Stimulated activated effector memory CD8-positive, alpha-beta T cell treated with anti-CD3 and anti-CD28 coated beads, Interleukin-12 subunit alpha, Interleukin-12 subunit beta, amount 100 ng/mL, for 72 hours (primary cell): Measurements from ENCODE around the gene RBPJL.

ENCODE experiments used
- ATAC-seq: fragments of 150-1000 bp; cut with Tn5 transposase; 2 replicates; pipeline ENCODE4 v1.10.0; 2021
- DNase-seq, 2 donors: peaks; one replicate each; pipeline ENCODE4 v3.0.0; 2021 to 2022; ENCODE audit warnings: low spot score in 2 of 2
- H3K27ac Mint-ChIP-seq: one replicate; pipeline ENCODE4 v1.8.0; 2022; ENCODE audit warnings: mild to moderate bottlenecking, mixed read lengths
- H3K36me3 Mint-ChIP-seq: one replicate; pipeline ENCODE4 v1.8.0; 2022; ENCODE audit warnings: mild to moderate bottlenecking, mixed read lengths
- H3K4me1 Mint-ChIP-seq: one replicate; pipeline ENCODE4 v1.8.0; 2022; ENCODE audit warnings: mixed read lengths
- H3K4me3 Mint-ChIP-seq: one replicate; pipeline ENCODE4 v1.8.0; 2022; ENCODE audit warnings: mild to moderate bottlenecking, mixed read lengths
- H3K9me3 Mint-ChIP-seq: one replicate; pipeline ENCODE4 v1.8.0; 2022; ENCODE audit warnings: mixed read lengths

The RBPJL gene

GRCh38 chr20:45320948-45321595 is 14.4 kb downstream of the RBPJL start:
- ATAC-seq = peak; percentile 74
- H3K36me3 Mint-ChIP-seq = peaks cover 13% of the 10 kb centered on the region
- peak overlapping the region; percentile 43 for H3K27ac Mint-ChIP-seq
- H3K4me1 Mint-ChIP-seq = peaks cover 28% of the 10 kb centered on the region
- no peak overlapping the region for H3K4me3 Mint-ChIP-seq
- no peaks in the 10 kb centered on the region for H3K9me3 Mint-ChIP-seq
- no peak for DNase-seq

- H3K9me3 Mint-ChIP-seq = no peaks in the 10 kb centered on the region
- no peak for DNase-seq
Observed at GRCh38 chr20:45322952-45323383, 16.3 kb downstream of the RBPJL start.

GRCh38 chr20:45323731-45324130 is 17.1 kb downstream of the RBPJL start:
- Mint-ChIP-seq H3K9me3 (no peaks in the 10 kb centered on the region), H3K4me3 (no peak overlapping the region), H3K36me3 (peaks cover 40% of the 10 kb centered on the region), H3K27ac (no peak overlapping the region), H3K4me1 (peaks cover 17% of the 10 kb centered on the region)
- DNase-seq (no peak), ATAC-seq (no peak)

More at GRCh38 chr20:45322952-45323383, 16.3 kb downstream of the RBPJL start:
- H3K36me3 Mint-ChIP-seq = peaks cover 32% of the 10 kb centered on the region
- H3K4me1 Mint-ChIP-seq = peaks cover 24% of the 10 kb centered on the region
- ATAC-seq = no peak
- H3K27ac Mint-ChIP-seq = no peak overlapping the region
- H3K4me3 Mint-ChIP-seq = no peak overlapping the region

GRCh38 chr20:45325371-45325770 is 18.7 kb downstream of the RBPJL start:
- no peak overlapping the region for H3K4me3 Mint-ChIP-seq
- H3K27ac Mint-ChIP-seq = no peak overlapping the region
- DNase-seq (no peak), ATAC-seq (no peak)
- H3K36me3 Mint-ChIP-seq = peaks cover 53% of the 10 kb centered on the region
- H3K4me1 Mint-ChIP-seq = peaks cover 8% of the 10 kb centered on the region
- H3K9me3 Mint-ChIP-seq = no peaks in the 10 kb centered on the region

- H3K9me3 Mint-ChIP-seq = no peaks in the 10 kb centered on the region
- no peak for ATAC-seq
- DNase-seq = no peak
- H3K4me1 Mint-ChIP-seq = no peaks in the 10 kb centered on the region
- H3K27ac Mint-ChIP-seq = no peak overlapping the region
- no peak overlapping the region for H3K4me3 Mint-ChIP-seq
- peaks cover 84% of the 10 kb centered on the region for H3K36me3 Mint-ChIP-seq
Observed at GRCh38 chr20:45328451-45328850, 21.8 kb downstream of the RBPJL start.

GRCh38 chr20:45329497-45330319 is 23.1 kb downstream of the RBPJL start:
- Mint-ChIP-seq H3K27ac (no peak overlapping the region), H3K9me3 (no peaks in the 10 kb centered on the region), H3K4me3 (no peak overlapping the region), H3K4me1 (no peaks in the 10 kb centered on the region), H3K36me3 (peaks cover 96% of the 10 kb centered on the region)
- no peak for ATAC-seq
- DNase-seq = no peak

- Mint-ChIP-seq H3K4me1 (peaks cover 1% of the 10 kb centered on the region), H3K27ac (no peak overlapping the region), H3K4me3 (no peak overlapping the region), H3K9me3 (no peaks in the 10 kb centered on the region), H3K36me3 (peaks cover 97% of the 10 kb centered on the region)
- DNase-seq (no peak), ATAC-seq (no peak)
Observed at GRCh38 chr20:45330476-45330875, 23.8 kb downstream of the RBPJL start.

GRCh38 chr20:45336530-45337366 is 30.1 kb downstream of the RBPJL start:
- DNase-seq = no peak
- Mint-ChIP-seq H3K4me1 (peaks cover 24% of the 10 kb centered on the region), H3K9me3 (no peaks in the 10 kb centered on the region), H3K4me3 (no peak overlapping the region), H3K27ac (peak overlapping the region; percentile 55), H3K36me3 (peaks cover 90% of the 10 kb centered on the region)
- no peak for ATAC-seq

- DNase-seq = no peak
- peaks cover 88% of the 10 kb centered on the region for H3K36me3 Mint-ChIP-seq
- H3K9me3 Mint-ChIP-seq = no peaks in the 10 kb centered on the region
- H3K4me3 Mint-ChIP-seq = no peak overlapping the region
- peaks cover 24% of the 10 kb centered on the region for H3K4me1 Mint-ChIP-seq
- peak overlapping the region; percentile 55 for H3K27ac Mint-ChIP-seq
- ATAC-seq = no peak
Observed at GRCh38 chr20:45337367-45338120, 30.9 kb downstream of the RBPJL start.

DNA sequence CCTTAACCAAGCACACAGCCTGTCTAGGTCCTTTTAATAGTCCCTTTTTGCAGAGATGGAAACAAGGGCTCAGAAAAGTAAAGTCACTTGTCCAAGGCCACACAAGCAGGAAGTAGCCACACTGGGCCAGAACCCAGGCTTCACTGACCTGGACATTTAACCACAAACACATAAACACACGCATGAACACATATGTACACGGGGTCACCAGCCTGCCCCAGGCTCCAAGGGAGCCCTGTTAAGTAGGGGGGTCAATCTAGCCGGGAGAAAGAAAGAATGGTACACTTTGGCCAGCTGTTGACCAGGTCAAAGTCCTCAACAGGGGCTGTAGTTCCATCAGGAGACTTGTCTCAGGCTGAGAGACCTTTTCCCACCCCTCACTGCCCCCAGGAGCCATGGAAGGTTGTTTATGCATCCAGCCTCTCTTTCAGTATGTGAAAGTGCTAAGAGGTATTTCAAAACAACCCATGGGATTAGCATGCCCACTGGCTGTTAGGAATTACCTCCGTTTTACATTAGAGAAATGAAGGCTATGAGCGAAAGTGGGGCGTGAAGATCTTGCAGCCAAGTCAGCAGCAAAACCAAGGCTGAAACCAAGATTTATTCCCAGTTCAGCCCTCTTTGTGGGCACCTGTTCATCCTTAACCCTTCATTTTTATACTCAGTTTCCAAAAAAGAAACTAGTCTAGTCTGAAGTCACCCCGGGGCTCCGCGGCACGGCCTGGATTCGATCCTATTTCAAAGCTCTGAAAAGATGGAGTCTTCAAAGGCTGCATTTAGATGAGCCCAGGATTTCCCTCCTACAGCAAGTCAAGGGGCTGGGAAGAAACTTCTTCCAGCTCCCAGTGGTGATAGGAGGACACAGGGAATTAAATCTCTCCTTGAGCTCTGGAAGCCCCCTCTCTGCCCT is 31.7 kb downstream of the RBPJL start:
- H3K36me3 Mint-ChIP-seq = peaks cover 79% of the 10 kb centered on the region
- no peak overlapping the region for H3K27ac Mint-ChIP-seq
- H3K4me1 Mint-ChIP-seq = peaks cover 24% of the 10 kb centered on the region
- no peak overlapping the region for H3K4me3 Mint-ChIP-seq
- H3K9me3 Mint-ChIP-seq = no peaks in the 10 kb centered on the region
- DNase-seq (no peak), ATAC-seq (no peak)

DNA sequence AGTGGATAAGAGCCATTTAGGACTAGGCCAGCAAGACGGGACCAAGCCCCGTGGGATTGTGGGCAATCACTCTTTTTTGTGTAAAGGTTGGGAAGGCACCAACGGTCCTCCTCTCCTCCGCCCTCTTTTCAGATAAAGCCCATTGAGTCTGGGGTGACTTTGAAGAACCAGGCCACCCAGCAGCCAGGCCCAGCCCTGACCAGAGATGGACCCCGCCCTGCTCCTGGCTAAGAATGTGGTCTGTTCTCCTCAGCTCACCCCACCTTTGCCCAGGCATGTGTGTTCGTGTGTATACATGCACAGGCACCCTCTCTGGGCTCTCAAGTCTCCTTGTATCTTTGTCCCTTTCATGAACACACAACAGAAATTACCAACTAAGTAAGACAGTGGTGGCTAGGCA is 32.4 kb downstream of the RBPJL start:
- Mint-ChIP-seq H3K36me3 (peaks cover 72% of the 10 kb centered on the region), H3K4me3 (no peak overlapping the region), H3K4me1 (peaks cover 26% of the 10 kb centered on the region), H3K9me3 (no peaks in the 10 kb centered on the region), H3K27ac (no peak overlapping the region)
- DNase-seq (no peak), ATAC-seq (no peak)

- Mint-ChIP-seq H3K9me3 (no peaks in the 10 kb centered on the region), H3K4me3 (no peak overlapping the region), H3K4me1 (peaks cover 32% of the 10 kb centered on the region), H3K36me3 (peaks cover 68% of the 10 kb centered on the region), H3K27ac (no peak overlapping the region)
- DNase-seq (no peak), ATAC-seq (no peak)
Observed at GRCh38 chr20:45339799-45340198, 33.2 kb downstream of the RBPJL start.

- Mint-ChIP-seq H3K4me1 (peaks cover 38% of the 10 kb centered on the region), H3K4me3 (no peak overlapping the region), H3K27ac (no peak overlapping the region), H3K36me3 (peaks cover 68% of the 10 kb centered on the region), H3K9me3 (no peaks in the 10 kb centered on the region)
- DNase-seq = no peak
- ATAC-seq = no peak
Observed at GRCh38 chr20:45340236-45340847, 33.7 kb downstream of the RBPJL start.

GRCh38 chr20:45340951-45341350 is 34.3 kb downstream of the RBPJL start:
- ATAC-seq = no peak
- Mint-ChIP-seq H3K4me1 (peaks cover 39% of the 10 kb centered on the region), H3K4me3 (no peak overlapping the region), H3K36me3 (peaks cover 68% of the 10 kb centered on the region), H3K27ac (no peak overlapping the region), H3K9me3 (no peaks in the 10 kb centered on the region)
- no peak for DNase-seq
